Measurements from ENCODE around the gene IQCF2. TPM values are rescaled to one million over a fixed set of nuclear protein-coding genes. Genes with fewer than 3 reads are reported as not detected.
A peak's percentile ranks its signal among the peaks of the same experiment; 100 is the strongest.

Gene IQCF2
- not detected for total RNA-seq (2013)
- not detected for polyA plus RNA-seq
- polyA minus RNA-seq = not detected in 2 replicates
- 0 to 0.35 (median 0) reads per million in 11 experiments for total RNA-seq

- Histone ChIP-seq H3K4me2 (replicated peaks; ENCODE audit: extremely low read depth, low read length, poor library complexity, severe bottlenecking) (no peak within 1 kb of the TSS), H3K36me3 (replicated peaks in 1 of 2; ENCODE audit: control insufficient read depth in 1 of 2, insufficient read depth in 2 of 2, low read length in 2 of 2) (no peaks in the 10 kb centered on the region), H3K9me3 (replicated peaks in 1 of 2; ENCODE audit: control insufficient read depth in 1 of 2, insufficient read depth in 1 of 2, low read length in 2 of 2) (no peaks in the 10 kb centered on the region), H3K27ac (ENCODE audit: low read depth in 1 of 2, low read length in 2 of 2) (no peak within 1 kb of the TSS), H2AFZ (ENCODE audit: insufficient read depth, low read depth, low read length, poor library complexity, severe bottlenecking) (no peak within 1 kb of the TSS), H4K20me1 (ENCODE audit: insufficient read depth, low read length) (no peaks in the 10 kb centered on the region), H3K9ac (ENCODE audit: insufficient read depth, low read length, poor library complexity, severe bottlenecking) (no peak within 1 kb of the TSS), H3K27me3 (ENCODE audit: control insufficient read depth in 2 of 2, insufficient read depth in 2 of 2, low read length in 2 of 2) (no peaks in the 10 kb centered on the region), H3K79me2 (ENCODE audit: insufficient read depth, low read length) (no peaks in the 10 kb centered on the region), H3K4me1 (ENCODE audit: control insufficient read depth in 1 of 2, insufficient read depth in 2 of 2, low read length in 2 of 2) (no peaks in the 10 kb centered on the region), H3K4me3 (replicated peaks in 1 of 3; ENCODE audit: low read depth in 2 of 3, low read length in 3 of 3) (no peak within 1 kb of the TSS)
- peaks cover 3% of the 10 kb centered on the region for H3K4me1 Mint-ChIP-seq
- DNase-seq = no peak
- peak within 1 kb of the TSS in 1 of 7 donors; percentile 25 for H3K27ac Mint-ChIP-seq
- H3K27me3 Mint-ChIP-seq (ENCODE audit: low read depth in 3 of 3) = peaks cover 3 to 9% (median 4%) of the 10 kb centered on the region in 3 donors
- H3K9me3 Mint-ChIP-seq = peaks cover 5 to 21% (median 15%) of the 10 kb centered on the region in 7 donors
- 0% methylated on average over 1 of the region's 7 CpGs for WGBS (ENCODE audit: insufficient coverage)
- TF ChIP-seq, protein P1, sequence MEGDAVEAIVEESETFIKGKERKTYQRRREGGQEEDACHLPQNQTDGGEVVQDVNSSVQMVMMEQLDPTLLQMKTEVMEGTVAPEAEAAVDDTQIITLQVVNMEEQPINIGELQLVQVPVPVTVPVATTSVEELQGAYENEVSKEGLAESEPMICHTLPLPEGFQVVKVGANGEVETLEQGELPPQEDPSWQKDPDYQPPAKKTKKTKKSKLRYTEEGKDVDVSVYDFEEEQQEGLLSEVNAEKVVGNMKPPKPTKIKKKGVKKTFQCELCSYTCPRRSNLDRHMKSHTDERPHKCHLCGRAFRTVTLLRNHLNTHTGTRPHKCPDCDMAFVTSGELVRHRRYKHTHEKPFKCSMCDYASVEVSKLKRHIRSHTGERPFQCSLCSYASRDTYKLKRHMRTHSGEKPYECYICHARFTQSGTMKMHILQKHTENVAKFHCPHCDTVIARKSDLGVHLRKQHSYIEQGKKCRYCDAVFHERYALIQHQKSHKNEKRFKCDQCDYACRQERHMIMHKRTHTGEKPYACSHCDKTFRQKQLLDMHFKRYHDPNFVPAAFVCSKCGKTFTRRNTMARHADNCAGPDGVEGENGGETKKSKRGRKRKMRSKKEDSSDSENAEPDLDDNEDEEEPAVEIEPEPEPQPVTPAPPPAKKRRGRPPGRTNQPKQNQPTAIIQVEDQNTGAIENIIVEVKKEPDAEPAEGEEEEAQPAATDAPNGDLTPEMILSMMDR (IDR thresholded peaks at IDR 0.05) = no peak
- no peak within 1 kb of the TSS for H3K4me3 Mint-ChIP-seq
- H3K36me3 Mint-ChIP-seq = no peaks in the 10 kb centered on the region
- intact Hi-C loops (cut with micrococcal nuclease) = no loop called here
Measured at GRCh38 chr3:51860703-51861665, at the start of gene IQCF2. Gene IQCF2, plus strand, starts transcription at chr3:51861615. Its CDS starts 52 bp downstream, at chr3:51861667.

GRCh38 chr3:51813539-51813938, 47.9 kb upstream of the IQCF2 start:
- Histone ChIP-seq H3K36me3 (replicated peaks in 1 of 2; ENCODE audit: control insufficient read depth in 1 of 2, insufficient read depth in 2 of 2, low read length in 2 of 2) (no peaks in the 10 kb centered on the region), H3K4me2 (replicated peaks; ENCODE audit: extremely low read depth, low read length, poor library complexity, severe bottlenecking) (no peak overlapping the region), H2AFZ (ENCODE audit: insufficient read depth, low read depth, low read length, poor library complexity, severe bottlenecking) (no peak overlapping the region), H3K27ac (ENCODE audit: low read depth in 1 of 2, low read length in 2 of 2) (no peak overlapping the region), H3K27me3 (ENCODE audit: control insufficient read depth in 2 of 2, insufficient read depth in 2 of 2, low read length in 2 of 2) (no peaks in the 10 kb centered on the region), H3K79me2 (ENCODE audit: insufficient read depth, low read length) (no peaks in the 10 kb centered on the region), H3K4me3 (replicated peaks in 1 of 3; ENCODE audit: low read depth in 2 of 3, low read length in 3 of 3) (no peak overlapping the region), H3K4me1 (ENCODE audit: control insufficient read depth in 1 of 2, insufficient read depth in 2 of 2, low read length in 2 of 2) (no peaks in the 10 kb centered on the region), H3K9ac (ENCODE audit: insufficient read depth, low read length, poor library complexity, severe bottlenecking) (no peak overlapping the region), H4K20me1 (ENCODE audit: insufficient read depth, low read length) (no peaks in the 10 kb centered on the region), H3K9me3 (replicated peaks in 1 of 2; ENCODE audit: control insufficient read depth in 1 of 2, insufficient read depth in 1 of 2, low read length in 2 of 2) (no peaks in the 10 kb centered on the region)
- WGBS (ENCODE audit: insufficient coverage) = 83% methylated on average over 5 of the region's 6 CpGs
- TF ChIP-seq, protein P1 (IDR thresholded peaks at IDR 0.05) = no peak
- Mint-ChIP-seq H3K36me3 (no peaks in the 10 kb centered on the region), H3K4me3 (no peak overlapping the region), H3K27me3 (ENCODE audit: low read depth in 3 of 3) (peaks cover 4 to 6% (median 6%) of the 10 kb centered on the region in 3 donors), H3K4me1 (no peaks in the 10 kb centered on the region), H3K27ac (no peak overlapping the region), H3K9me3 (peaks cover 0 to 3% (median 0%) of the 10 kb centered on the region in 7 donors)
- no peak for DNase-seq
- intact Hi-C loops (cut with micrococcal nuclease) = no loop called here

Measured in CD14-positive monocyte (primary cell).